Measurements from ENCODE around the gene NDUFB11. TPM values are rescaled to one million over a fixed set of nuclear protein-coding genes. Genes with fewer than 3 reads are reported as not detected.

NDUFB11 gene
- total and polyA plus RNA-seq, 2 donors (not counting 3 experiments of a cell fraction or from before 2014, with no cell fraction given) = 65.2 to 88.0 TPM

DNA sequence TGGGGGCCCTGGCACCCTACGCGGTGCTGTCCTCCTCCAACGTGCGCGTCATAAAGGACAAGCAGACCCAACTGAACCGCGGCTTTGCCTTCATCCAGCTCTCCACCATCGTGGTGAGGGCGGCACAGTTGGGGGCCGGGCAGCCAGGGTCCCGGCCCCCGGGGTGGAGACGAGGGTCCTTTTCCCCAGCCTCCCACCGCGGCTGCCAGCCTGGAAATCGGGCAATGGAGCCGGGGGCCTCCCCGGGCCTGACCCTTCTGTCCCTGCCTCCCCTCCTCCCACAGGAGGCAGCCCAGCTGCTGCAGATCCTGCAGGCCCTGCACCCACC, 35.4 kb upstream of the NDUFB11 start:
- ChIA-PET POLR2A (no interaction called here), CTCF (no interaction called here)
- no peaks in the 10 kb centered on the region for H3K79me2 ChIP-seq (ENCODE audit: control insufficient read depth, insufficient read depth, low read length)
- FAIRE-seq = no peak
- no peak overlapping the region for H3K4me2 ChIP-seq (ENCODE audit: insufficient read depth, low read length)
- H3K4me3 ChIP-seq (replicated peaks in 1 of 3; ENCODE audit: insufficient read depth in 1 of 3, low read depth in 1 of 3, low read length in 3 of 3) = no peak overlapping the region
- dilution Hi-C loops (cut with MboI; ENCODE audit: extremely low pct_ligation_motif_present, low sequenced_read_pairs) (no loop called here), intact Hi-C loops (cut with micrococcal nuclease) (no loop called here)
- no peaks in the 10 kb centered on the region for H3K9me1 ChIP-seq (replicated peaks; ENCODE audit: control insufficient read depth, extremely low read depth, insufficient read depth, low read length)
- H3K9ac ChIP-seq (replicated peaks; ENCODE audit: extremely low read depth, insufficient read depth, low read length) = no peak overlapping the region
- H3K4me1 ChIP-seq (ENCODE audit: control insufficient read depth, extremely low read depth, insufficient read depth, low read length) = no peaks in the 10 kb centered on the region
- H2AFZ ChIP-seq (ENCODE audit: low read depth, low read length) = no peak overlapping the region
- no peak for TF ChIP-seq EZH2 (IDR thresholded peaks at IDR 0.05; ENCODE audit: borderline replicate concordance, low read depth, low read length, severe bottlenecking)
- no peak for TF ChIP-seq FOS (IDR thresholded peaks at IDR 0.05; ENCODE audit: borderline replicate concordance, insufficient read depth, low read length)
- no peak for TF ChIP-seq GATA2 (IDR thresholded peaks at IDR 0.05; ENCODE audit: insufficient read depth, insufficient read length, low read depth, low read length)
- TF ChIP-seq POLR2A (IDR thresholded peaks at IDR 0.05; ENCODE audit: low read depth, low read length) = no peak
- TF ChIP-seq JUN (IDR thresholded peaks at IDR 0.05; ENCODE audit: borderline replicate concordance, insufficient read depth, insufficient read length, low read depth) = no peak
- TF ChIP-seq MYC (IDR thresholded peaks at IDR 0.05; ENCODE audit: low read depth, low read length) = no peak
- TF ChIP-seq POLR2AphosphoS5 (IDR thresholded peaks at IDR 0.05; ENCODE audit: insufficient read depth, low read depth, low read length) = no peak
- TF ChIP-seq, protein P1, sequence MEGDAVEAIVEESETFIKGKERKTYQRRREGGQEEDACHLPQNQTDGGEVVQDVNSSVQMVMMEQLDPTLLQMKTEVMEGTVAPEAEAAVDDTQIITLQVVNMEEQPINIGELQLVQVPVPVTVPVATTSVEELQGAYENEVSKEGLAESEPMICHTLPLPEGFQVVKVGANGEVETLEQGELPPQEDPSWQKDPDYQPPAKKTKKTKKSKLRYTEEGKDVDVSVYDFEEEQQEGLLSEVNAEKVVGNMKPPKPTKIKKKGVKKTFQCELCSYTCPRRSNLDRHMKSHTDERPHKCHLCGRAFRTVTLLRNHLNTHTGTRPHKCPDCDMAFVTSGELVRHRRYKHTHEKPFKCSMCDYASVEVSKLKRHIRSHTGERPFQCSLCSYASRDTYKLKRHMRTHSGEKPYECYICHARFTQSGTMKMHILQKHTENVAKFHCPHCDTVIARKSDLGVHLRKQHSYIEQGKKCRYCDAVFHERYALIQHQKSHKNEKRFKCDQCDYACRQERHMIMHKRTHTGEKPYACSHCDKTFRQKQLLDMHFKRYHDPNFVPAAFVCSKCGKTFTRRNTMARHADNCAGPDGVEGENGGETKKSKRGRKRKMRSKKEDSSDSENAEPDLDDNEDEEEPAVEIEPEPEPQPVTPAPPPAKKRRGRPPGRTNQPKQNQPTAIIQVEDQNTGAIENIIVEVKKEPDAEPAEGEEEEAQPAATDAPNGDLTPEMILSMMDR (IDR thresholded peaks at IDR 0.05; ENCODE audit: extremely low read depth in 1 of 2, insufficient read depth in 1 of 2, low read depth in 1 of 2, low read length in 2 of 2) = no peak
- TF ChIP-seq, protein P2, sequence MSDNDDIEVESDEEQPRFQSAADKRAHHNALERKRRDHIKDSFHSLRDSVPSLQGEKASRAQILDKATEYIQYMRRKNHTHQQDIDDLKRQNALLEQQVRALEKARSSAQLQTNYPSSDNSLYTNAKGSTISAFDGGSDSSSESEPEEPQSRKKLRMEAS (IDR thresholded peaks at IDR 0.05; ENCODE audit: insufficient read depth, insufficient read length) = no peak
- no peaks in the 10 kb centered on the region for H4K20me1 ChIP-seq (replicated peaks; ENCODE audit: control insufficient read depth, extremely low read depth, insufficient read depth, low read length)
- DNase-seq (ENCODE audit: low read depth, low spot score) = no peak
- no peak overlapping the region for H3K27ac ChIP-seq (ENCODE audit: insufficient read depth, low read depth, low read length)
- H3K36me3 ChIP-seq (ENCODE audit: control insufficient read depth in 2 of 2, extremely low read depth in 1 of 2, insufficient read depth in 2 of 2, low read length in 2 of 2) = peaks cover 0 to 41% of the 10 kb centered on the region in 2 experiments
- H3K27me3 ChIP-seq (ENCODE audit: control insufficient read depth in 2 of 2, insufficient read depth in 2 of 2, low read length in 2 of 2) = no peaks in the 10 kb centered on the region
- H3K9me3 ChIP-seq (replicated peaks; ENCODE audit: control insufficient read depth, insufficient read depth, low read length) = no peaks in the 10 kb centered on the region
- BruUV-seq (replicated peaks) = no TSS peak
